ENCODE measurements around the gene CACTIN.
"Not testable (repeated sequence)": the region's sequence is repeated elsewhere in the genome, so short reads cannot be mapped to it uniquely, and the experiment has no call there.

Gene CACTIN

DNA sequence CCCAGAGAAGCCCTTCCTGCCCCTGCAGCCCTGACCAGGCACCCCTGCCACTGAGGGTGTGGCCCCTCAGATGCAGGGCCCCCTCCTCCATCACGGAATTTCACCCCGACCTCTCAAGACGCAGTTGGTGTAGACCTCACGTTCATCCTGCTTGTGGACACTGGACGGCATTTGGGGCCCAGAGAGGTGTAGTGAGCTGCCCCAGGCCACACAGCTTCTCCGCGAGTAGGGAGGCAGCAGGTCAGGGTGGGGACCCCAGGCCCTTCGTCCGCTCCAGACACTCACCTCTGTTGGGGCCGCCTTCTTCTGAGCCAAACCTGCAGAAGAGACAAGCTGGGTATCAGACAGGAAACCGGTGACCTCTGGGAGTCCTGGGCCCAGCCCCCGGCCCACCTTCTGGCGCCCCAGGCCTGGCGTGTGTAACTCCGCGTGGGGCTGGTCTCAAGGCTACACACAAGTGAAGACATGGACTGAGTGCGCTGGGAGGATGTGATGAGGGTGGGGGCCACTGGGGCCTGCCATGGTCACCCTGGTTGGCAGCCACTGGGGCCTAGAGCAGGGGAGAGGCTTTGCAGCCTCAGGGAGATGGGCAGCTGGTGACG lies 40.5 kb upstream of the CACTIN start:
- no peak overlapping the region for H3K4me3 ChIP-seq (ENCODE audit: low read depth, low read length)
- no peak for TF ChIP-seq CTCF (conservative IDR thresholded peaks at IDR 0.05; ENCODE audit: low read depth, low read length)
- DNase-seq (ENCODE audit: low read depth): no peak

GRCh38 chr19:3666545-3666856 lies 39.9 kb upstream of the CACTIN start:
- H3K4me3 ChIP-seq (ENCODE audit: low read depth, low read length); DNase-seq (ENCODE audit: low read depth): not testable (repeated sequence)

GRCh38 chr19:3665681-3666544 lies 39.3 kb upstream of the CACTIN start:
- DNase-seq (ENCODE audit: low read depth): peak; percentile 24
- no peak overlapping the region for H3K4me3 ChIP-seq (ENCODE audit: low read depth, low read length)
- peak; percentile 85 for TF ChIP-seq CTCF (conservative IDR thresholded peaks at IDR 0.05; ENCODE audit: low read depth, low read length)

GRCh38 chr19:3664879-3665642 lies 38.5 kb upstream of the CACTIN start:
- no peak overlapping the region for H3K4me3 ChIP-seq (ENCODE audit: low read depth, low read length)
- no peak for DNase-seq (ENCODE audit: low read depth)
- no peak for TF ChIP-seq CTCF (conservative IDR thresholded peaks at IDR 0.05; ENCODE audit: low read depth, low read length)

DNA sequence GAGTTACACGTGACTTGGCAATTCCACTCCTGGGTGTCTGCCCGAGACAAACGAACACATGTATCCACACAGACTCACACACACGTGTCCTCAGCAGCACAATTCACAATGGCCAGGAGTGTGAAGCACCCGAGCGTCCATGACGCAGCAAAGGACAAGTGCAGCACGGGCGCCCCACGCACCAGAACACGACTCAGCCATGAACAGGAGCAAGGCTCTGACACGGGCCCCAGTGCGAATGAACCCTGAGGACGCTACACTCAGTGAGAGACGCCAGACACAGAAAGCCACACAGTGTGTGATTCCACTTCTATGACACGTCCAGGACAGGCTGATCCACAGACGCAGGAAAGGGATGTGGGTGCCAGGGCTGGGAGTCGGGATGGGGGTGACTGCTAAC lies 37.2 kb upstream of the CACTIN start:
- DNase-seq (ENCODE audit: low read depth): no peak
- TF ChIP-seq CTCF (conservative IDR thresholded peaks at IDR 0.05; ENCODE audit: low read depth, low read length): no peak
- no peak overlapping the region for H3K4me3 ChIP-seq (ENCODE audit: low read depth, low read length)

DNA sequence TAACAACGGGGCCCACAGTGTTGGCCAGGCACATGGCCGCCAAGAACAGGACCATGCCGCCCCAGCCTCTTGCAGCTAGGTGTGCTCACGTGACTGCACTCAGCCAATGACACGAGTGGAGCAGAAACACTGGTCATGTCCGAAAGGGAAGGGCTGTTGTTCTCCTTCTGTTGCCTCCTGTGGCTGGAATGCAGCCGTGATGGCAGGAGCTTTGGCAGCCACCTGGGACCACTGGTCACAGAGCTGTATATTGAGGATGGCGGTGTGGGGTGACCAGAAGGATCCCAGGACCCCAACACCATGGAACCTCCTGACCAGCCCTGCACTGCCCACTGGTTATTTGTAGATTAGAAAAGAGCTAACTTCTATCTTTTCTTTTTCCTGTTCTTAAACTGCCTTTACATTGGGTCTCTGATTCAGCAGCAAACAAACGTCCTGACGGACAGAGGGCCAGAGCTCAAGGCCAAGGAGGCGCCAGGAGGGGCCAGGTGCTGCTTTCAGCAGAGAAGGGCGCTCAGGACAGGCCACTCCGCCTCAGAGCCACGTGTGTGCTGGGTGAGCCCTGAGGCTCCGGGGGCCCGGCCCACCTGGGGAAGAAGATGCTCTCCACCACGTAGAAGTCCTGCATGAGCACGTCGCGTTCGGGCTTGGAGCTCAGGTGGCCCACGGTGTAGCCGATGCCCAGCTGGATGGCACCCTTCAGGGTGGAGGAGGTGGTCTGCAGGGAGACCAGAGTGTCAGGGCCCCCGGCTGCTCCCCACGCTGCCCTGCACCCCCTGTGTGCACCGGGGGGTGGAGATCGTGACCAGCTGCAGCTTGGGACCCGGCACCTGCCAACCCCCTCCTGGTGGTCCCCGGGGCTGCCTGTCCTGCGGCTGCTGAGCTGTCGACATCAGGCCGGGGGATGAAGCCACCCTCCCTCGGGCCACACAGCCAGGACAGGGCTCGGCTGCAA lies 35.0 kb upstream of the CACTIN start:
- DNase-seq (ENCODE audit: low read depth): no peak
- H3K4me3 ChIP-seq (ENCODE audit: low read depth, low read length): no peak overlapping the region
- no peak for TF ChIP-seq CTCF (conservative IDR thresholded peaks at IDR 0.05; ENCODE audit: low read depth, low read length)

Measured in choroid plexus epithelial cell (primary cell).